GM21360 (cell line): ENCODE measurements around the gene FANCD2.
"Not testable (repeated sequence)": the region's sequence is repeated elsewhere in the genome, so short reads cannot be mapped to it uniquely, and the experiment has no call there.

Experiments
- ATAC-seq: cut with Tn5 transposase; IDR thresholded peaks from one replicate; pipeline ENCODE4 v1.9.1; 2021; ENCODE audit warnings: mild to moderate bottlenecking, moderate library complexity; ENCODE audit not compliant: unreplicated experiment

Gene FANCD2

GRCh38 chr3:10012106-10012505 is 14.1 kb upstream of the FANCD2 start:
- ATAC-seq, result no peak

- no peak for ATAC-seq
Observed at GRCh38 chr3:10015461-10015904, 10.8 kb upstream of the FANCD2 start.

- ATAC-seq, result no peak
Observed at GRCh38 chr3:10017636-10018292, 8.5 kb upstream of the FANCD2 start.

- ATAC-seq, result not testable (repeated sequence)
Observed at GRCh38 chr3:10018806-10019205, 7.4 kb upstream of the FANCD2 start.

- ATAC-seq, result no peak
Observed at GRCh38 chr3:10019326-10019725, 6.9 kb upstream of the FANCD2 start.

GRCh38 chr3:10021856-10022775 is 4.1 kb upstream of the FANCD2 start:
- no peak for ATAC-seq

- no peak for ATAC-seq
Observed at GRCh38 chr3:10023587-10024310, 2.5 kb upstream of the FANCD2 start.

GRCh38 chr3:10025205-10026083 is 793 bp upstream of the FANCD2 start:
- no peak for ATAC-seq

- no peak for ATAC-seq
Observed at GRCh38 chr3:10041034-10041433, 14.8 kb downstream of the FANCD2 start.

- ATAC-seq, result no peak
Observed at GRCh38 chr3:10047876-10048275, 21.6 kb downstream of the FANCD2 start.

GRCh38 chr3:10053054-10053453 is 26.8 kb downstream of the FANCD2 start:
- not testable (repeated sequence) for ATAC-seq

- no peak for ATAC-seq
Observed at GRCh38 chr3:10055097-10055496, 28.9 kb downstream of the FANCD2 start.

GRCh38 chr3:10070077-10070476 is 43.8 kb downstream of the FANCD2 start:
- ATAC-seq, result not testable (repeated sequence)

GRCh38 chr3:10074666-10075065 is 48.4 kb downstream of the FANCD2 start:
- no peak for ATAC-seq

GRCh38 chr3:10081871-10082270 is 55.6 kb downstream of the FANCD2 start:
- no peak for ATAC-seq

- no peak for ATAC-seq
Observed at GRCh38 chr3:10085738-10086137, 59.5 kb downstream of the FANCD2 start.

- ATAC-seq, result no peak
Observed at GRCh38 chr3:10088256-10088655, 62.0 kb downstream of the FANCD2 start.

GRCh38 chr3:10090179-10090578 is 63.9 kb downstream of the FANCD2 start:
- no peak for ATAC-seq

GRCh38 chr3:10090774-10091173 is 64.5 kb downstream of the FANCD2 start:
- not testable (repeated sequence) for ATAC-seq

GRCh38 chr3:10091387-10091786 is 65.2 kb downstream of the FANCD2 start:
- not testable (repeated sequence) for ATAC-seq
